ENCODE data around the gene PJVK. TPM values are rescaled to one million over a fixed set of nuclear protein-coding genes. Genes with fewer than 3 reads are reported as not detected.

Gene PJVK
- total and polyA plus RNA-seq, 2 donors (not counting 3 experiments of a cell fraction or from before 2014, with no cell fraction given): 1.3 to 1.4 TPM

DNA sequence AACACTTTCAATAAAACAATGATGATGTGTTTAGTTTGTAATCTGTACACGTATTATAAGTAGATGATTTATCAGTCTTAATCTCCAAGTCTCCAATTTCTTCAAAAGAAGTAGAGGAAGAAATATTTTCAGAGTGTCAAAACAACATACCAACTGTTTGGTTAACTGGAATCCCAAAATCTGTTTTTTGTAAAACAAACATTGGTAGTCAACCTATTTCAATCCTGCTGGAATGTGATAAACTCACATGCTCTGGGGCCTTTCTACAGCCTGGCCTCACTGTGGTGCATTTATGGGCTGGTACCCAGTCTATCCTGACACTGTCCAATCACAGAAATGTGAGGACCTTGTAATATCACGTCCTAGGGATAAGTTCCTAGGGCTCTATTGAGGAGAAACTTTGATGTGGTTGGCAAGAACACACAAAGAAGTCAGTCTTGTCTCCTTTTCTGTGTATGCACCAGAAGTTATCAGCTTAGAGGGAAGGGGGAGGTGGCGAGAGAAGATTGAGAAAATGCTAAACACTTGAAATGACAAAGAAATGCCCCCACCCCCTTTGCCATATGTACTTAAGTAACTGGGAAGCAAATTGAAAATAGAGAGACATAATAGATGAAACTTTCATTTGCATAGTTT is 47.4 kb upstream of the PJVK start:
- Histone ChIP-seq H2AFZ (ENCODE audit: low read depth, low read length) (no peak overlapping the region), H3K4me1 (ENCODE audit: control insufficient read depth, extremely low read depth, insufficient read depth, low read length) (peaks cover 4% of the 10 kb centered on the region), H3K27me3 (ENCODE audit: control insufficient read depth in 2 of 2, insufficient read depth in 2 of 2, low read length in 2 of 2) (no peaks in the 10 kb centered on the region), H3K9me1 (replicated peaks; ENCODE audit: control insufficient read depth, extremely low read depth, insufficient read depth, low read length) (no peaks in the 10 kb centered on the region), H4K20me1 (replicated peaks; ENCODE audit: control insufficient read depth, extremely low read depth, insufficient read depth, low read length) (no peaks in the 10 kb centered on the region), H3K9ac (replicated peaks; ENCODE audit: extremely low read depth, insufficient read depth, low read length) (no peak overlapping the region), H3K4me2 (ENCODE audit: insufficient read depth, low read length) (no peak overlapping the region), H3K79me2 (ENCODE audit: control insufficient read depth, insufficient read depth, low read length) (no peaks in the 10 kb centered on the region), H3K36me3 (ENCODE audit: control insufficient read depth in 2 of 2, extremely low read depth in 1 of 2, insufficient read depth in 2 of 2, low read length in 2 of 2) (no peaks in the 10 kb centered on the region), H3K9me3 (replicated peaks; ENCODE audit: control insufficient read depth, insufficient read depth, low read length) (no peaks in the 10 kb centered on the region), H3K27ac (ENCODE audit: insufficient read depth, low read depth, low read length) (no peak overlapping the region), H3K4me3 (replicated peaks in 1 of 3; ENCODE audit: insufficient read depth in 1 of 3, low read depth in 1 of 3, low read length in 3 of 3) (no peak overlapping the region)
- dilution Hi-C loops (cut with MboI; ENCODE audit: extremely low pct_ligation_motif_present, low sequenced_read_pairs) (no loop called here), intact Hi-C loops (cut with micrococcal nuclease) (loop anchor here (1.0 kb wide), 1 partner anchor 10 kb away; no protein-coding TSS in a partner anchor)
- TF ChIP-seq POLR2AphosphoS5 (IDR thresholded peaks at IDR 0.05; ENCODE audit: insufficient read depth, low read depth, low read length): no peak
- TF ChIP-seq, protein P1, sequence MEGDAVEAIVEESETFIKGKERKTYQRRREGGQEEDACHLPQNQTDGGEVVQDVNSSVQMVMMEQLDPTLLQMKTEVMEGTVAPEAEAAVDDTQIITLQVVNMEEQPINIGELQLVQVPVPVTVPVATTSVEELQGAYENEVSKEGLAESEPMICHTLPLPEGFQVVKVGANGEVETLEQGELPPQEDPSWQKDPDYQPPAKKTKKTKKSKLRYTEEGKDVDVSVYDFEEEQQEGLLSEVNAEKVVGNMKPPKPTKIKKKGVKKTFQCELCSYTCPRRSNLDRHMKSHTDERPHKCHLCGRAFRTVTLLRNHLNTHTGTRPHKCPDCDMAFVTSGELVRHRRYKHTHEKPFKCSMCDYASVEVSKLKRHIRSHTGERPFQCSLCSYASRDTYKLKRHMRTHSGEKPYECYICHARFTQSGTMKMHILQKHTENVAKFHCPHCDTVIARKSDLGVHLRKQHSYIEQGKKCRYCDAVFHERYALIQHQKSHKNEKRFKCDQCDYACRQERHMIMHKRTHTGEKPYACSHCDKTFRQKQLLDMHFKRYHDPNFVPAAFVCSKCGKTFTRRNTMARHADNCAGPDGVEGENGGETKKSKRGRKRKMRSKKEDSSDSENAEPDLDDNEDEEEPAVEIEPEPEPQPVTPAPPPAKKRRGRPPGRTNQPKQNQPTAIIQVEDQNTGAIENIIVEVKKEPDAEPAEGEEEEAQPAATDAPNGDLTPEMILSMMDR (IDR thresholded peaks at IDR 0.05; ENCODE audit: extremely low read depth in 1 of 2, insufficient read depth in 1 of 2, low read depth in 1 of 2, low read length in 2 of 2): no peak
- no peak for TF ChIP-seq JUN (IDR thresholded peaks at IDR 0.05; ENCODE audit: borderline replicate concordance, insufficient read depth, insufficient read length, low read depth)
- no peak for TF ChIP-seq MYC (IDR thresholded peaks at IDR 0.05; ENCODE audit: low read depth, low read length)
- no peak for TF ChIP-seq GATA2 (IDR thresholded peaks at IDR 0.05; ENCODE audit: insufficient read depth, insufficient read length, low read depth, low read length)
- TF ChIP-seq POLR2A (IDR thresholded peaks at IDR 0.05; ENCODE audit: low read depth, low read length): no peak
- TF ChIP-seq FOS (IDR thresholded peaks at IDR 0.05; ENCODE audit: borderline replicate concordance, insufficient read depth, low read length): no peak
- POLR2A ChIA-PET: interaction anchor here (1.4 kb wide), 1 partner anchor 10 kb away, joined by 4 read pairs; no protein-coding TSS in a partner anchor
- DNase-seq (ENCODE audit: low read depth, low spot score) (no peak), FAIRE-seq (no peak)
- CTCF ChIA-PET: interaction anchor here (0.7 to 3.5 kb wide), 6 partner anchors 9 to 272 kb away, joined by 3 to 61 read pairs (median 4); no protein-coding TSS in a partner anchor
- BruUV-seq (replicated peaks): no TSS peak
